Esophagus muscularis mucosa (tissue), 4 donors: ENCODE results near the gene GNPTAB. TPM values are rescaled to one million over a fixed set of nuclear protein-coding genes. Genes with fewer than 3 reads are reported as not detected.

ENCODE experiments used
- DNase-seq: peaks from one replicate; pipeline ENCODE4 v3.0.0-alpha.2; 2017; ENCODE audit errors: extremely low spot score
- H3K27ac ChIP-seq, 4 donors: fragments of 200-600 bp; sonication (generic); replicated peaks in 1 of 4; 1 replicate in 3 of 4; 2 replicates in 1 of 4; pipeline ENCODE4 v1.5.1; 2016 to 2019; ENCODE audit warnings: mild to moderate bottlenecking in 1 of 4
- H3K27me3 ChIP-seq, 4 donors: fragments of 200-600 bp; sonication (generic); one replicate each; pipeline versions ENCODE4 v1.5.1 to v1.6.0; 2016 to 2019
- H3K36me3 ChIP-seq, 4 donors: fragments of 200-600 bp; sonication (generic); one replicate each; pipeline ENCODE4 v1.5.1; 2016 to 2019
- H3K4me1 ChIP-seq, 4 donors: fragments of 200-600 bp; sonication (generic); one replicate each; pipeline ENCODE4 v1.5.1; 2016 to 2019
- H3K4me3 ChIP-seq, 4 donors: fragments of 200-600 bp; sonication (generic); 1 replicate in 2 of 4; 2 replicates in 2 of 4; pipeline ENCODE4 v1.5.1; 2016 to 2019; ENCODE audit warnings: mild to moderate bottlenecking in 4 of 4, moderate library complexity in 1 of 4
- H3K9me3 ChIP-seq, 4 donors: fragments of 200-600 bp; sonication (generic); 1 replicate in 3 of 4; 2 replicates in 1 of 4; pipeline ENCODE4 v1.5.1; 2016 to 2019
- CTCF ChIP-seq, 3 experiments: fragments of 200-600 bp in 2 of 3; fragments of 450-650 bp in 1 of 3; sonication (generic) in 2 of 3; IDR thresholded peaks; one replicate each; pipeline ENCODE4 v1.5.1; 2017 to 2019; ENCODE audit warnings: antibody characterized with exemption in 3 of 3, mild to moderate bottlenecking in 2 of 3, moderate library complexity in 1 of 3
- EP300 ChIP-seq: sonication (generic); formaldehyde crosslinking; IDR thresholded peaks from one replicate; pipeline ENCODE4 v1.6.1; 2017; ENCODE audit warnings: antibody characterized with exemption
- POLR2A ChIP-seq: fragments of 450-650 bp; IDR thresholded peaks from one replicate; pipeline ENCODE4 v1.6.1; 2017; ENCODE audit warnings: antibody characterized with exemption, moderate library complexity, mild to moderate bottlenecking, low read depth
- POLR2AphosphoS5 ChIP-seq, 2 donors: sonication (generic); formaldehyde crosslinking; IDR thresholded peaks; one replicate each; pipeline ENCODE4 v1.6.1; 2017; ENCODE audit warnings: antibody characterized with exemption in 2 of 2
- WGBS: methylation state at CpG from one replicate; pipeline ENCODE4 v1.1.5; 2018; 5-methylcytosine and 5-hydroxymethylcytosine counted together
- intact Hi-C: fragments of 100-400 bp; cut with DNase I; formaldehyde crosslinking; loops from one replicate; pipeline ENCODE4 v1.15.1; 2023
- total RNA-seq, 4 donors: library from RNA; depleted of rRNA; stranded (reverse); fragments of >200 nt; gene quantifications; one replicate each; pipeline versions ENCODE4 v1.1.0 to v1.2.1, GENCODE V29; 2016

Gene GNPTAB
- total RNA-seq, 4 donors from 2014 or later: 30.5 to 37.0 (median 32.1) TPM

- no peak for TF ChIP-seq EP300
- no peak for TF ChIP-seq CTCF (IDR thresholded peaks at IDR 0.05)
- TF ChIP-seq POLR2AphosphoS5 (IDR thresholded peaks at IDR 0.05): no peak
- TF ChIP-seq POLR2A: no peak
- Histone ChIP-seq H3K27ac (no peak overlapping the region), H3K9me3 (no peaks in the 10 kb centered on the region), H3K36me3 (peaks cover 8 to 87% (median 53%) of the 10 kb centered on the region in 4 donors), H3K4me3 (no peak overlapping the region), H3K27me3 (no peaks in the 10 kb centered on the region), H3K4me1 (no peaks in the 10 kb centered on the region)
- no peak for DNase-seq
- intact Hi-C loops: no loop called here
Observed at GRCh38 chr12:101727098-101727497, 103.7 kb downstream of the GNPTAB start.

- H3K9me3 ChIP-seq: no peaks in the 10 kb centered on the region
- H3K36me3 ChIP-seq: peaks cover 8 to 77% (median 39%) of the 10 kb centered on the region in 4 donors
- intact Hi-C loops: no loop called here
- no peak overlapping the region for H3K4me3 ChIP-seq
- WGBS: 100% methylated on average over 4 of the region's 4 CpGs
- TF ChIP-seq EP300 (no peak), CTCF (IDR thresholded peaks at IDR 0.05) (no peak), POLR2A (no peak), POLR2AphosphoS5 (IDR thresholded peaks at IDR 0.05) (no peak)
- no peak overlapping the region for H3K27ac ChIP-seq
- no peak for DNase-seq
- no peaks in the 10 kb centered on the region for H3K27me3 ChIP-seq
- H3K4me1 ChIP-seq: no peaks in the 10 kb centered on the region
Observed at GRCh38 chr12:101722392-101722791, 108.4 kb downstream of the GNPTAB start.

GRCh38 chr12:101720118-101720517 is 110.6 kb downstream of the GNPTAB start:
- no peak overlapping the region for H3K27ac ChIP-seq
- H3K9me3 ChIP-seq: no peaks in the 10 kb centered on the region
- peaks cover 0 to 63% (median 23%) of the 10 kb centered on the region in 4 donors for H3K36me3 ChIP-seq
- peaks cover 0 to 5% (median 2%) of the 10 kb centered on the region in 4 donors for H3K4me1 ChIP-seq
- no peak overlapping the region for H3K4me3 ChIP-seq
- no peaks in the 10 kb centered on the region for H3K27me3 ChIP-seq
- no peak for DNase-seq
- intact Hi-C loops: no loop called here
- no peak for TF ChIP-seq POLR2A
- no peak for TF ChIP-seq EP300
- no peak for TF ChIP-seq CTCF (IDR thresholded peaks at IDR 0.05)
- no peak for TF ChIP-seq POLR2AphosphoS5 (IDR thresholded peaks at IDR 0.05)

GRCh38 chr12:101719566-101719965 is 111.2 kb downstream of the GNPTAB start:
- Histone ChIP-seq H3K4me1 (peaks cover 0 to 9% (median 5%) of the 10 kb centered on the region in 4 donors), H3K9me3 (no peaks in the 10 kb centered on the region), H3K36me3 (peaks cover 0 to 62% (median 21%) of the 10 kb centered on the region in 4 donors), H3K4me3 (no peak overlapping the region), H3K27ac (no peak overlapping the region), H3K27me3 (no peaks in the 10 kb centered on the region)
- no peak for DNase-seq
- TF ChIP-seq CTCF (IDR thresholded peaks at IDR 0.05) (no peak), EP300 (no peak), POLR2AphosphoS5 (IDR thresholded peaks at IDR 0.05) (no peak), POLR2A (no peak)
- intact Hi-C loops: no loop called here

- intact Hi-C loops: no loop called here
- H3K4me1 ChIP-seq: peaks cover 14 to 41% (median 26%) of the 10 kb centered on the region in 4 donors
- no peak overlapping the region for H3K4me3 ChIP-seq
- H3K9me3 ChIP-seq: no peaks in the 10 kb centered on the region
- no peak for DNase-seq
- peaks cover 0 to 25% (median 0%) of the 10 kb centered on the region in 4 donors for H3K36me3 ChIP-seq
- WGBS: 83% methylated on average over 3 of the region's 3 CpGs
- TF ChIP-seq POLR2A: no peak
- no peak for TF ChIP-seq POLR2AphosphoS5 (IDR thresholded peaks at IDR 0.05)
- TF ChIP-seq CTCF (IDR thresholded peaks at IDR 0.05): no peak
- no peak for TF ChIP-seq EP300
- H3K27me3 ChIP-seq: no peaks in the 10 kb centered on the region
- no peak overlapping the region for H3K27ac ChIP-seq
Observed at GRCh38 chr12:101714877-101715444, 115.8 kb downstream of the GNPTAB start.
